HG02763 (cell line): ENCODE measurements around the gene GNRHR.
"Not testable (repeated sequence)": the region's sequence is repeated elsewhere in the genome, so short reads cannot be mapped to it uniquely, and the experiment has no call there.

ENCODE experiments used
- ATAC-seq: cut with Tn5 transposase; IDR thresholded peaks from one replicate; pipeline ENCODE4 v1.9.1; 2021; ENCODE audit warnings: mild to moderate bottlenecking, moderate library complexity; ENCODE audit not compliant: unreplicated experiment

GNRHR gene

GRCh38 chr4:67727124-67727850, 26.9 kb downstream of the GNRHR start:
- no peak for ATAC-seq

DNA sequence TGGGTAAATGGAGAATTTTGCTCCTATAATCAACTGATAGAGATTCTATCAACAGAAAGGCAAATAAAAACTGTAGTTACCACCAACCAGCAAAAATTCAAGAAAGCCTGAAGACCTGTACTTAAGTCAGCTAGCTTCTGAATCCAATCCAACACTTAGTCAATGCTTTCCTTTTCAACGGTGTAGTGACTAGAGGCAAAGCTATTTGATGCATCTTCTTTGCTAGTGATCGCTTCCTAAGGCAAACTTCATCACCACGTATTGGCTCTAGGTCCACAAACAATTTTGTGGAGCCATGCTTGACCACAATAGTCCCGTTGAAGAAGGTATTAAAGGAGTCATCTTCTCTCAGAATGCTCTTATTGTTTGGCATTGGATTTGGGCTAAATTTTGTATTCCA, 28.2 kb downstream of the GNRHR start:
- ATAC-seq: no peak

DNA sequence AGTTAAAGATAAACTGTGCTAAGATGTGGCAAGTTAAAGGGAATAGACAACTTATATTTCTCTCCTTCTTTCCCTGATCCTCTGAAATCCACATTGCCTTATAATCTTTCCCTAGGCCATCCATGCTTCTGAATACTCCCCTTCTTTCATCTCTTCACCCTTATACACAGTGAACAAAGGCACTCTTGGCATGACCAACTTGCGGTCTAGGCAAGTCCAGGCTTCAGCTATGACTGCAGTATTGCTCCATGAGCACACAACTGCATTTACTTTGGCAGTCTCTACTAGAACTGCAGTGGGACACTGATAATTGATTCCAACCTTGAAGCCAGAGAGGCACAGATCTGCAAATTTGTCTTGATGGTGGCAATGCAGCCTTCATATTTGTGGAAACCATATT, 29.1 kb downstream of the GNRHR start:
- ATAC-seq: no peak

DNA sequence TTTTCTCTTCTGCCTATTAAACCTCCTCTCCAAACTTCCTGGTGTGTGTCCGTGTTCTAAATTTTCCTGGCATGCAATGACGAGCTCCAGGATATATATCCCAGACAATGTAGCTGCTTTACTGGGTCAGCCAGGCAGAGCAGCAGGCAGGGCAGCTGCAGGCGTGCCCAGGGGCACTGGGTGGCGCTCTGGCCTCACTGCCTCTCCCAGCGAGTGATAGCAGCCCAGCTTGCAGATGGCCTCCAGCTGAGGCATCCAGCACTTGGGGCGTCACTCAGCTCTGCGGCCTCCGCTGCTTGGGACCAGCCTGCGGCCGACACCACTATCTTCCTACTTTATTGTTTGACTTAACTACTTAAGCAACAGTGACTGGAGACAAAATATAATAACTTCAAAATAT, 30.2 kb downstream of the GNRHR start:
- no peak for ATAC-seq

DNA sequence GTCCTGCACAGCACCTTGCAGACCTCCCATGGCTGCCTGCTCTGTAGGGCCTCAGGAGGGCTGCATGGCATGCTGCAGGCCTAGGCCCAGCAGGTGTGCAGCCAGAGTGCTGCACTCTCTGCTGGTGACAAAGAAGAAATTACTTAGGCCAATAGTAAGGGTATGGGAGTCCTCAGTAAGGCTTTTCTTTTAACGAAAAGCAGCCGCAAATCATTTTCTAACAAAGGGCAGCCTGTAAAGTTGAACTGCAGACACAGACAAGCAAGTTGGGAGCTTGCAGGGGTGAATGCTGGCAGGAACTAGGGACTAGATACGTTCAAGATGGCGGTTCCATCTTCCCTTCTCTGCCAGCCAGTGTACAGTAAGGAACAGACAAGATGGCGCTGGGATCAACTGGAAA, 30.8 kb downstream of the GNRHR start:
- no peak for ATAC-seq

DNA sequence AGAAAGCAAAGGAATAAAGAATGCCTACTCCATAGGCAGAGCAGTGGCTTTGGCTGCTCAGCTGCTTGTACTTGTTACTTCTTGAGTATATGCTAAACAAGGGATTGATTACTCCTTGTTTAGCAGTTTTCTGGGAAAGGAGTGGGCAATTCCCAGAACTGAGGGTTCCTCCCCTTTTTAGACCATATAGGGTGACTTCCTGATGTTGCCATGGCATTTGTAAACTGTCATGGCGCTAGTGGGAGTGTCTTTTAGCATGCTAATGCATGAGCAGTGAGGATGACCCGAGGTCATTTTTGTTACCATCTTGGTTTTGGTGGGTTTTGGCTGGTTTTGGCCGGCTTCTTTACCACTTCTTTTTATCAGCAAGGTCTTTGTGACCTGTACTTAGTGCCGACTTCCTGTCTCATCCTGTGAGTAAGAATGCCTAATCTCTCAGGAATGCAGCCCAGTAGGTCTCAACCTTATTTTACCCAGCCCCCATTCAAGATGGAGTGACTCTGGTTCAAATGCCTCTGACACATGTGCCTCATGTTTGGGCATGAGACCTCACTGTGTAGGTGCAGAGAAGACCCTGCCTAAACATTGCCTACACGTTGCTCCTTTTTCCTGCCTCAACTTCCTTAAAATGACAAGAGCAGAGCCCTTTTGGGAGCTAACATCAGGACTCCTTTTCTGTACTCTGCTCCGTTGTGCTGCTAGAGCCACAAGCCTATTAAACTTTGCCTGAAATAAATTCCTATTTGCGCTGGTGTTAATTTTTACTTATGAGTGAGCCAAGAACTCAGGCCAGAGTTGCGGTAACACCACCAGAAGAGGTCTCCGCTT, 32.2 kb downstream of the GNRHR start:
- no peak for ATAC-seq

GRCh38 chr4:67721315-67721769, 32.8 kb downstream of the GNRHR start:
- ATAC-seq: no peak

DNA sequence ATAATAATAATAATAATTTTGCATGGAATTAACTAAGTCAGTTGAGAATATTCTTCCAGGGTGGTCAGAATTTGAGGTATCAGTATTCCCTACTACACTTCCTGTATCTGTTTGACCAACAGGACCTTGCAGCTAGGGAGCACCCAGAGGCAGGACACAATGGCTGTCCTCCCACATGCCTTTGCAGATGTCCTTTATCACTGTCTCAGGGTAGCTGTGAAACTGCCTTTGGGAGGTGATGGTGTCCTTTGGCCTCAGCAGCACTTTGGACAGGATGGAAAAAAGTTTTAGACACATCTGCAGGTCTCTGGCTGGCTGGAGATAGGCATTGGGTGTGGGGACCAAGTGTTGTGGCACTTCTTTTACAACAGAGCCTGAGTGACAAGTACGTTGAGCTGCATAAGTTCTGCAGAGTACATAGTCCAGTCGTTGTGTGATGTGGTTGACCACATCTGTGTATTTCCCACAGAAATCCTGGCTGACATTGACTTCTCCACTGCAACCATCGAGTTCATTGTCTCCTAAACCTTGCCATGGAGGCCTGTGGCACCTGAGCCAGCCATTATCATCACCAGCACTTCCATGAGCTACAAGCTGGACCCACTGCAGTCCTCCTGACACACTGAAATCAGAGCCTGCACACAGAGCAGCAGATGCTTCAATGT, 34.1 kb downstream of the GNRHR start:
- no peak for ATAC-seq

- no peak for ATAC-seq
Measured at GRCh38 chr4:67718848-67719247, 35.3 kb downstream of the GNRHR start.

GRCh38 chr4:67717586-67717985, 36.6 kb downstream of the GNRHR start:
- no peak for ATAC-seq

DNA sequence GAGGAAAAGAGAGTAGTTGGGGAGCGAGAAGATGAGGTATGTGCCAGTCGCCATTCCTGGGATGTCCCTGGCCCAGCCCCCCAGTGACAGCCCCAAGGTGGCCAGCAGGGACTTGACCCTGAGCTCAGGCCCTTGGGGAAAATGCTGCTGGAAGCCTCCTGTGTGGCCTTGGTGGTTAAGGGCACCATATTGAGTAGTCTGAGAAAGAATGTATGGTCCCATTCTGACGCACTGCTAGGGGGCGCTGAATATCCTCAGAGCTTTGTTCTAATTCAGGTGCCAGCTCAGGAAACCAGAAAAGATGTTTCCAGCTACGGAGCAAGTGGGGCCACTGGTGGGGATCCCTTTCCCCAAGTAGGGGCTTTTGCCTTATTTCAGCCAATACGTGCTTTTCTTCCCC, 39.2 kb downstream of the GNRHR start:
- no peak for ATAC-seq

- peak; percentile 83 for ATAC-seq
Measured at GRCh38 chr4:67714248-67714583, 40.0 kb downstream of the GNRHR start.

DNA sequence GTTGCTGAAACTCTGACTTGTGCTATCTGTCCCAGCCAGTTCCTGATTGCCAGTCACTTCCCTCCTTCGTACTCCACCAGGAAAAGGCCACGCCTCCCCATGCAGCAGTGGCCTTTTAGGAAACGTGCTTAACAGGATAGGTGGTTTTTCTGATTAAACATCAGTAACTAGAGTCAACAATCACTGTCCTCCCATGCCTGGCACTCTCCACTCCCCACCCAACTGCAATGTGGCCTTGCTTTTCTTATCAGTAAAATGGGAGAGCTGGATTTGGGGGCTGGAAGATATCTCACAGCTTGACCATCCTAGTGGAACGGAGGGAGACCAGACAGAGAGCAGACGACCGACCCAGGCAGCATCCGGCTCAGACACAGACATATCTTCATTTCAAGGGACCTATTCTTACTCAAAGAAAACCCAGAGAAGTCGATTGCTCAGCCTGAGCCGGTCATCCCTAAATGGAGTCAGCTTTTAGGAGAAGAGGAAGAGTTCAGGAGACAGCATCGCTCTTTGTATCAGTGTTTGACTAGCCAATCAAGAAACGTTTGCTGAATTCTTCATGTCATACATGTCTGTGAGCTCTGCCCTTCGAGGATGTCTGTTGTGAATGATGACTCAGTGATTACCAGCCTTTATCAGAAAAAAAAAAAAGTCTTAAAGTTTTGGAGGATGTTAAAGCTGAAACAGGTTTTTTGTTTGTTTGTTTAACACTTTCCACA, 40.5 kb downstream of the GNRHR start:
- no peak for ATAC-seq

DNA sequence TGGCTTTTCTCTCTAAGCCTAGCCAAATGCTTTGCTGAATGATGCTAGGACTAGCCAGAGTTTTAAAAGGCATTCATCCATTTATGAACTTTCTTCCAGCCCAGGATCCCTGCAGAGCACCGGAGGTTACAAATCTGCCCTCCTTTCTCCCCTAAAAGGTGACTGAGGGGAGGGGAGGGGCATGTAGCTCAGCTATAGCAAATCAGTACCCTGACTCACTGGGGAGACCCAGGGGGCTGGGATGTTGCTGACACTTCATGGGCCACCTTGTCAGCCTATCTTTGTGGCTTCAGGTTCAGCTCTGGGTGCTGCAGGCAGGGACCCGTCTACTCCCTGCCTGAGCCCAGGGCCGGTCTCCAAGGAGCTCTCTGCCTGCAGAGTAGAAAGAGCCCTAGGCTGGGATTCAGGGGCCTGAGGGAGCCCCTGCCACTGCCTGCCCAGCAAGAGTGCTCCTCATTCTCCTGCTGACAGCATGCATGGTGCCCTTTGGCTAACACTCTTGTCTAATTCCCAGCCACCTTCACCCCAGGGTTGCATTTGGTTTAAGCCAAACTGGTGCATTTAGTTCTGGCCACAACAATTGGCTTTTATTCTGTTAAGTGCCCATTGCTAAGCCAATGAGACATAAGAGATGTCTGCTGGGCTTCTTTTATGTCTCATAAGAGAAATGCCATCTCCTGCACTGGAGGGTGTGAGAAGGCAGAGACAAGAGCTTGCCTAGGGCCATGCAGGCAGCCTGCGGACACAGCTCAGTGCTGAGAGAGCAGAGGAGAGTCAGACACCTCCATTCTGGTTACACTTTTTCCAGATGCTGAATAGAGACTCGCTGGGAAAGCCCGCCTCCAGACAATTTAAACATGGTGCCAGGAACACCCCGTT, 41.3 kb downstream of the GNRHR start:
- no peak for ATAC-seq

DNA sequence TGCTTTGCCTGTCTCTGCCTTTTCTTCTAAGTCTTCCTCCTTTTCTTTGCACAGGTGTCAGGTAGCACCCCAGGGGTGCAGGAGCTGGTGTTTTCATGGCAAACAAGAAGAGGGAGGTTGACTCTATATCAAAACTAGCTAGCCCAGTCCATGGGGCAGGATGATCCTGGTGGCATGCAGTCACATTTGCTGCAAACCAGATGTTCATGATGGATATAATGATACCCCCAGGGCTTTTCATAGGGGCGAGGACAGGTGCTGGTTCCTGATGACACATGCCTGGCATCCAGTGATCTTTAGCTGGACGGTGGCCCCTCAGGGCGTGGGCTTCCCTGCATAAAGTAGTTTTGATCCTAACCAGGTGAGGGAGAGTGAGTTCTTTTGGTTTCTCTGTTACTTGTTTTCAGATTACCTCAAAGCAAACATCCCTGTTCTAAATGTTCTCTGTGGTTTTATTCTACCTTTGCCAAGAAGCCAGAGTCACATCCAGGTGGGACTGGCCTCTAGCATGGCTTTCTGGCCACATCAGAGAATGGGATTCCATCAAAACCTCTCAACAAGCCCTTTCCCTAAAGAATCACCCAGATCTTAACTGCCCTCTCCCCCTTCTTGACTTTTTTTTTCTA, 42.1 kb downstream of the GNRHR start:
- no peak for ATAC-seq

DNA sequence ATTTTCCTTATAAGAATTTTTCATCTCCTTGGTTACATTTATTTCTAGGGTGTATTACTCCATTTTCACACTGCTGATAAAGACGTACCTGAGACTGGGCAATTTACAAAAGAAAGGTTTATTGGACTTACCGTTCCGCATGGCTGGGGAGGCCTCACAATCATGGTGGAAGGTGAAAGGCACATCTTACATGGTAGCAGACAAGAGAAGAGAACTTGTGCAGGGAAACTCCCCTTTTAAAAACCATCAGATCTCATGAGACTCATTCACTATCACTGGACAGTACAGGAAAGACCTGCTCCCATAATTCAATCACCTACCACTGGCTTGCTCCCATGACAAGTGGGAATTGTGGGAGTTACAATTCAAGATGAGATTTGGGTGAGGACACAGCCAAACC, 47.5 kb downstream of the GNRHR start:
- ATAC-seq: not testable (repeated sequence)

GRCh38 chr4:67704843-67705242, 49.3 kb downstream of the GNRHR start:
- no peak for ATAC-seq

GRCh38 chr4:67702166-67702565, 52.0 kb downstream of the GNRHR start:
- ATAC-seq: no peak

GRCh38 chr4:67701517-67701850, 52.7 kb downstream of the GNRHR start:
- no peak for ATAC-seq
